Activated CD4-positive, CD25-positive, alpha-beta regulatory T cell treated with anti-CD3 and anti-CD28 coated beads, Interleukin-2, amount 50 U/mL, for 72 hours (primary cell): Measurements from ENCODE around the gene FAM124B.

Experiments
- DNase-seq: peaks from one replicate; pipeline ENCODE4 v3.0.0; 2021

The FAM124B gene

GRCh38 chr2:224333726-224334482, 68.0 kb downstream of the FAM124B start:
- DNase-seq: no peak

DNA sequence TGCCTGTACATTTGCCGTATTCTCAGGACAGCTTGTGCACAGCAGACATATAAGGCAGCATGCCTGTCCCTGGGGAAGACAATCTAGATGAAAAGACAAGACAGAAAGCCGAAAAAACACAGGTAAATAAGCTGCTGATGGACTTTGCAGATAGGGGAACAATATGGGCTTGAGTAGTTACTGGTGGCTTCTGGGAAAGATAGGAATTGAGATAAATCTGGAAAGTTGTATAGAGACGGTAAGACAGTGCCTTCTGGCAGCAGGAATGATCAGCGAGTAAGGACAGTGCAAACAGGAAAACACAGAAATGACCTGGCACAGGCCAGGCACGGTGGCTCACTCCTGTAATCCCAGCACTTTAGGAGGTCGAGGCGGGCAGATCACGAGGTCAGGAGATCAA, 70.2 kb downstream of the FAM124B start:
- DNase-seq: no peak

DNA sequence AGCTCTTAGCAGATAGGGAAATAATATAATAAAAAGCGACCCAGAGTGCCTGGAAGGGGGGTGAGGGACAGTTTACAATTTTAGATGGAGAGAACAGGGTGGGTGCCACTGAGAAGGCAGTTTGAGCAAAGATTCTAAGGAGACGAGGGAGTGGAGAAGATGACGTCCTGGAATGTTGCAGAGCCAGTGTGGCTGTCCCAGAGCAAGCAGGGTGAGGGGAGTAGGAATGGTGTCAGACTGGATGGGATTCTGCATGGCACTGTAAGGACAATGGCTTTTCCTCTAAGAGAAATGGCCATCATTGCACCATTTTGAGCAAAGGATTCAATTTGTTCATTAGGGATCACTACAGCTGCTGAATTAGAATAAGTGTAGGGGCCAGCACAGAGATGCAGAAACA, 73.1 kb downstream of the FAM124B start:
- DNase-seq: no peak
